K562 (cell line): ENCODE results near the gene CIAO2A. TPM values are rescaled to one million over a fixed set of nuclear protein-coding genes. Genes with fewer than 3 reads are reported as not detected.

Source experiments
- HLTF ChIP-seq: fragments of 450-650 bp; IDR thresholded peaks from 2 replicates; pipeline ENCODE4 v1.6.1; 2016
- HOXB6 ChIP-seq: fragments of 250-450 bp; sonication (Bioruptor Pico); IDR thresholded peaks from 2 replicates; pipeline ENCODE4 v1.5.1; 2022; ENCODE audit warnings: mild to moderate bottlenecking, borderline replicate concordance
- NELFE ChIP-seq: IDR thresholded peaks from 2 replicates; pipeline ENCODE4 v1.6.1; 2011; ENCODE audit warnings: mild to moderate bottlenecking; ENCODE audit not compliant: insufficient read depth, insufficient read length
- ZNF146 ChIP-seq: IDR thresholded peaks from one replicate; pipeline ENCODE4 v1.6.1; 2018; ENCODE audit warnings: missing compliant biosample characterization; ENCODE audit not compliant: unreplicated experiment
- ZNF239 ChIP-seq: fragments of 250-450 bp; sonication (Bioruptor Pico); IDR thresholded peaks from 2 replicates; pipeline ENCODE4 v1.4.0; 2020; ENCODE audit warnings: mild to moderate bottlenecking
- ZNF408 ChIP-seq: fragments of 250-450 bp; sonication (Bioruptor Pico); IDR thresholded peaks from 2 replicates; pipeline ENCODE4 v1.4.0; 2020; ENCODE audit warnings: low read depth, mild to moderate bottlenecking, moderate library complexity
- polyA plus RNA-seq, 8 experiments: library from polyadenylated mRNA; depleted of rRNA in 4 of 8; stranded (reverse) in 5 of 8; unstranded in 3 of 8; fragments of >200 nt; fragmentation: Nextera tagmentation in 2 of 8; fragmentation: Illumina TruSeq in 1 of 8; extraction: Ambion mirVana in 2 of 8; extraction: Trizol in 1 of 8; gene quantifications; 2 replicates each; pipeline versions ENCODE4 v1.2.1 to v1.2.3, GENCODE V29; 2011 to 2014; ENCODE audit warnings: inconsistent platforms in 1 of 8, missing spikeins in 1 of 8
- total RNA-seq, 7 experiments: library from RNA; depleted of rRNA in 6 of 7; stranded (reverse); fragments of >200 nt in 6 of 7; fragmentation: Illumina TruSeq in 2 of 7; extraction: Trizol in 2 of 7; gene quantifications; 2 replicates each; pipeline versions ENCODE4 v1.2.1 to v1.2.3, GENCODE V29; 2011 to 2021; ENCODE audit warnings: low replicate concordance in 1 of 7
- TF ChIP-seq, protein P1 (sequence below): fragments of 200-600 bp; sonication (generic); IDR thresholded peaks from one replicate; pipeline ENCODE4 v1.6.1; 2012; ENCODE audit warnings: mild to moderate bottlenecking, low read depth, low read length, inconsistent platforms

CIAO2A gene
- total and polyA plus RNA-seq, 9 of the 15 experiments (the other 6 are each of a cell fraction or from before 2014, with no cell fraction given), result 161 to 429 (median 313) TPM

DNA sequence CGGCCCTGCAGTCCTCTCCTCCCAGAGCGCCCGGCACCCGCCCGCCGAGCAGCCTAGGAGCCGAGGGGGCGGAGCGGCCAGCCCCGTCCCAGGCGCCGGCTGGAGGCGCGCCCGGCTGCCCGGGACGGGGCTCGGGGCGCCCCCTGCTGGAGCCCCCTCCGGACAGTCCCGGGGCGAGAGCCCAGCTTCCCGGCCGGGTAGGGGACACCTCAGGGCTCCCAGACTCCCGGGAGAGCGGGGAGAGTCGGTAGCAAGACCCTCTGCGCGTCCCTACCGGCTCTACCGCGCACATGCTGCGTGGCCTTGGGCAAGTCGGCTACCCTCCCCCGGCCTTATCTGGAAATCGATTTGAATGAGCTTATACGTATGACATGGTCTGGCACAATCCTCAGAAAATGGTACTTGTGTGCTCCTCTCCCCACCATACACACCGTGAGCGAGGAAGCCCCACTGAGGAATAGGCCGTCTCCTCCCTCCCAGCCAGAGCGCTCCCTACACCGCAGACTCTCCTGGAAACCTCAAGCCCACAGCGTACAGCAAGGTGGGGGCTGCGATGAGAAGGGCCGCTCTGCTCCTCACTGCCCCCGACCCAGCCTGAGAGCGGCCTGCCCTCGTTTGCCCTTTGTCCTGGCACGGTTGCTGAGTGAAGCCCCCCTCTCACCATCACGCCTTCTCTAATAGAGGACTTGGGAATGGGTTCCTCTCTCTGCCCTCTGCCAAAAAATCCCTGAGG, 47.1 kb downstream of the CIAO2A start, which contains the start of gene DAPK2 (continued):
- TF ChIP-seq, protein P1, sequence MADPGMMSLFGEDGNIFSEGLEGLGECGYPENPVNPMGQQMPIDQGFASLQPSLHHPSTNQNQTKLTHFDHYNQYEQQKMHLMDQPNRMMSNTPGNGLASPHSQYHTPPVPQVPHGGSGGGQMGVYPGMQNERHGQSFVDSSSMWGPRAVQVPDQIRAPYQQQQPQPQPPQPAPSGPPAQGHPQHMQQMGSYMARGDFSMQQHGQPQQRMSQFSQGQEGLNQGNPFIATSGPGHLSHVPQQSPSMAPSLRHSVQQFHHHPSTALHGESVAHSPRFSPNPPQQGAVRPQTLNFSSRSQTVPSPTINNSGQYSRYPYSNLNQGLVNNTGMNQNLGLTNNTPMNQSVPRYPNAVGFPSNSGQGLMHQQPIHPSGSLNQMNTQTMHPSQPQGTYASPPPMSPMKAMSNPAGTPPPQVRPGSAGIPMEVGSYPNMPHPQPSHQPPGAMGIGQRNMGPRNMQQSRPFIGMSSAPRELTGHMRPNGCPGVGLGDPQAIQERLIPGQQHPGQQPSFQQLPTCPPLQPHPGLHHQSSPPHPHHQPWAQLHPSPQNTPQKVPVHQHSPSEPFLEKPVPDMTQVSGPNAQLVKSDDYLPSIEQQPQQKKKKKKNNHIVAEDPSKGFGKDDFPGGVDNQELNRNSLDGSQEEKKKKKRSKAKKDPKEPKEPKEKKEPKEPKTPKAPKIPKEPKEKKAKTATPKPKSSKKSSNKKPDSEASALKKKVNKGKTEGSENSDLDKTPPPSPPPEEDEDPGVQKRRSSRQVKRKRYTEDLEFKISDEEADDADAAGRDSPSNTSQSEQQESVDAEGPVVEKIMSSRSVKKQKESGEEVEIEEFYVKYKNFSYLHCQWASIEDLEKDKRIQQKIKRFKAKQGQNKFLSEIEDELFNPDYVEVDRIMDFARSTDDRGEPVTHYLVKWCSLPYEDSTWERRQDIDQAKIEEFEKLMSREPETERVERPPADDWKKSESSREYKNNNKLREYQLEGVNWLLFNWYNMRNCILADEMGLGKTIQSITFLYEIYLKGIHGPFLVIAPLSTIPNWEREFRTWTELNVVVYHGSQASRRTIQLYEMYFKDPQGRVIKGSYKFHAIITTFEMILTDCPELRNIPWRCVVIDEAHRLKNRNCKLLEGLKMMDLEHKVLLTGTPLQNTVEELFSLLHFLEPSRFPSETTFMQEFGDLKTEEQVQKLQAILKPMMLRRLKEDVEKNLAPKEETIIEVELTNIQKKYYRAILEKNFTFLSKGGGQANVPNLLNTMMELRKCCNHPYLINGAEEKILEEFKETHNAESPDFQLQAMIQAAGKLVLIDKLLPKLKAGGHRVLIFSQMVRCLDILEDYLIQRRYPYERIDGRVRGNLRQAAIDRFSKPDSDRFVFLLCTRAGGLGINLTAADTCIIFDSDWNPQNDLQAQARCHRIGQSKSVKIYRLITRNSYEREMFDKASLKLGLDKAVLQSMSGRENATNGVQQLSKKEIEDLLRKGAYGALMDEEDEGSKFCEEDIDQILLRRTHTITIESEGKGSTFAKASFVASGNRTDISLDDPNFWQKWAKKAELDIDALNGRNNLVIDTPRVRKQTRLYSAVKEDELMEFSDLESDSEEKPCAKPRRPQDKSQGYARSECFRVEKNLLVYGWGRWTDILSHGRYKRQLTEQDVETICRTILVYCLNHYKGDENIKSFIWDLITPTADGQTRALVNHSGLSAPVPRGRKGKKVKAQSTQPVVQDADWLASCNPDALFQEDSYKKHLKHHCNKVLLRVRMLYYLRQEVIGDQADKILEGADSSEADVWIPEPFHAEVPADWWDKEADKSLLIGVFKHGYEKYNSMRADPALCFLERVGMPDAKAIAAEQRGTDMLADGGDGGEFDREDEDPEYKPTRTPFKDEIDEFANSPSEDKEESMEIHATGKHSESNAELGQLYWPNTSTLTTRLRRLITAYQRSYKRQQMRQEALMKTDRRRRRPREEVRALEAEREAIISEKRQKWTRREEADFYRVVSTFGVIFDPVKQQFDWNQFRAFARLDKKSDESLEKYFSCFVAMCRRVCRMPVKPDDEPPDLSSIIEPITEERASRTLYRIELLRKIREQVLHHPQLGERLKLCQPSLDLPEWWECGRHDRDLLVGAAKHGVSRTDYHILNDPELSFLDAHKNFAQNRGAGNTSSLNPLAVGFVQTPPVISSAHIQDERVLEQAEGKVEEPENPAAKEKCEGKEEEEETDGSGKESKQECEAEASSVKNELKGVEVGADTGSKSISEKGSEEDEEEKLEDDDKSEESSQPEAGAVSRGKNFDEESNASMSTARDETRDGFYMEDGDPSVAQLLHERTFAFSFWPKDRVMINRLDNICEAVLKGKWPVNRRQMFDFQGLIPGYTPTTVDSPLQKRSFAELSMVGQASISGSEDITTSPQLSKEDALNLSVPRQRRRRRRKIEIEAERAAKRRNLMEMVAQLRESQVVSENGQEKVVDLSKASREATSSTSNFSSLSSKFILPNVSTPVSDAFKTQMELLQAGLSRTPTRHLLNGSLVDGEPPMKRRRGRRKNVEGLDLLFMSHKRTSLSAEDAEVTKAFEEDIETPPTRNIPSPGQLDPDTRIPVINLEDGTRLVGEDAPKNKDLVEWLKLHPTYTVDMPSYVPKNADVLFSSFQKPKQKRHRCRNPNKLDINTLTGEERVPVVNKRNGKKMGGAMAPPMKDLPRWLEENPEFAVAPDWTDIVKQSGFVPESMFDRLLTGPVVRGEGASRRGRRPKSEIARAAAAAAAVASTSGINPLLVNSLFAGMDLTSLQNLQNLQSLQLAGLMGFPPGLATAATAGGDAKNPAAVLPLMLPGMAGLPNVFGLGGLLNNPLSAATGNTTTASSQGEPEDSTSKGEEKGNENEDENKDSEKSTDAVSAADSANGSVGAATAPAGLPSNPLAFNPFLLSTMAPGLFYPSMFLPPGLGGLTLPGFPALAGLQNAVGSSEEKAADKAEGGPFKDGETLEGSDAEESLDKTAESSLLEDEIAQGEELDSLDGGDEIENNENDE, result no peak
- TF ChIP-seq HOXB6 (CRISPR knock-in tag) (no peak), HLTF (no peak), NELFE (no peak), ZNF239 (CRISPR knock-in tag) (no peak; the same call in 1 of the 2 replicates), ZNF146 (CRISPR knock-in tag) (no peak), ZNF408 (CRISPR knock-in tag) (no peak)
